Pancreas (tissue), 10 donors: Measurements from ENCODE around the gene KAZN. TPM values are rescaled to one million over a fixed set of nuclear protein-coding genes. Genes with fewer than 3 reads are reported as not detected.

Experiments
- ATAC-seq, 4 donors: fragments of 200-7000 bp; cut with Tn5 transposase; one replicate each; pipeline versions ENCODE4 v1.8.0 to v1.9.1; 2020; ENCODE audit warnings: mild to moderate bottlenecking in 4 of 4, moderate library complexity in 4 of 4
- DNase-seq, 6 donors: peaks; one replicate each; pipeline ENCODE4 v3.0.0-alpha.2; 2020
- FAIRE-seq: peaks from 2 replicates; lab custom pipeline; 2012; peaks lifted over from hg19 to GRCh38; lab: Jason Lieb, UNC
- H3K27ac ChIP-seq, 4 donors: fragments of 200-600 bp; sonication (generic); 1 replicate in 3 of 4; 2 replicates in 1 of 4; pipeline versions ENCODE4 v1.5.0 to v1.8.0; 2020
- H3K27me3 ChIP-seq, 4 donors: fragments of 200-600 bp; one replicate each; pipeline ENCODE4 v1.8.0; 2021
- H3K36me3 ChIP-seq, 3 donors: fragments of 200-600 bp; sonication (generic) in 1 of 3; one replicate each; pipeline versions ENCODE4 v1.5.0 to v1.8.0; 2020 to 2021
- H3K4me1 ChIP-seq, 3 donors: fragments of 200-600 bp; one replicate each; pipeline ENCODE4 v1.8.0; 2021
- H3K4me3 ChIP-seq, 4 donors: fragments of 200-600 bp; sonication (generic) in 2 of 4; one replicate each; pipeline versions ENCODE4 v1.5.0 to v1.8.0; 2020 to 2021
- H3K9me3 ChIP-seq, 4 donors: fragments of 200-600 bp; one replicate each; pipeline ENCODE4 v1.8.0; 2021
- WGBS, 2 donors: extraction: QIAGEN DNeasy Blood & Tissue Kit; methylation state at CpG; one replicate each; pipeline ENCODE4 v1.1.7; 2013; 5-methylcytosine and 5-hydroxymethylcytosine counted together
- intact Hi-C, 3 donors: fragments of 100-400 bp; cut with DNase I; formaldehyde crosslinking; loops; one replicate each; pipeline versions ENCODE4 v1.11.1 to v1.14.2; 2022
- polyA plus RNA-seq, 2 donors: library from polyadenylated mRNA; stranded (reverse); fragments of 200-250 nt; gene quantifications; one replicate each; pipeline ENCODE4 v1.2.3, GENCODE V29; 2013
- total RNA-seq, 6 donors: library from RNA; stranded (reverse); fragmentation: NEBNext Ultra II Directional in 4 of 6; extraction: Animal tissue kit (Norgen Biotek cat#: 25700) in 4 of 6; gene quantifications; one replicate each; pipeline versions ENCODE4 v1.2.1 to v1.2.4, GENCODE V29; 2021 to 2023
- TF ChIP-seq, protein P1 (sequence below), 4 donors: fragments of 200-600 bp; sonication (generic) in 3 of 4; IDR thresholded peaks; one replicate each; pipeline versions ENCODE4 v1.5.0 to v1.8.0; 2021; ENCODE audit warnings: antibody characterized with exemption in 4 of 4
- donor health status: healthy with polysubstance abuse.
- donor health status: DM: no; HTN: no; CAD: no; lungs with moderate emphysema.
- donor health status: DM: no; HTN: no; CAD: no.
- donor health status: control.
- donor health status: control.
- donor health status: Bipolar disorder and iron deficiency.
- donor health status: DM: yes; HTN: yes; CAD: no.
- donor health status: DM: no; HTN: no; CAD: no.
- donor health status: DM: no; HTN: no; CAD: no.
- donor health status: DM: yes; HTN: yes; CAD: no.

The KAZN gene
- total and polyA plus RNA-seq, 8 donors, result 2.4 to 6.0 (median 4.1) TPM

DNA sequence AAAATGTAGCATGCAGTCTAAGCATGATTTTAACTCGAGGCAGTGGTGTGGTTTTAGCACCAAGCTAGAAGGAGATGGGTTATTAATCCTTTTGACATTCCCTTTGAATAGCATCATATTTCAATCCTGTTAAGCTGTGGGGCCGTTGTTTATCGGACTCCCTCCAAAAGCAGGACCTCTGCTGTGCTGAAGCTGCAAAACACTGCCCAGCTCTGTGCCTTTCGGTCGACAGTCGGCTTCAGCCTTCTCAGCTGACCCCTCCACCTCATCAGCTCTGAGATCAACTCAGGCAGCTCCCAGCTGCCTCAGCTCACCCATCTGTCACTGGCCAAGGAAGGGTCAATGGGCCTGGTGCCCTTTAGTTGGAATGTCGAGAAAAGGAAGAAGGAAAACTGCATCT, 95.5 kb downstream of the KAZN start:
- Histone ChIP-seq H3K4me1 (no peaks in the 10 kb centered on the region), H3K27me3 (no peaks in the 10 kb centered on the region), H3K9me3 (no peaks in the 10 kb centered on the region), H3K4me3 (no peak overlapping the region), H3K36me3 (no peaks in the 10 kb centered on the region), H3K27ac (no peak overlapping the region)
- TF ChIP-seq, protein P1, sequence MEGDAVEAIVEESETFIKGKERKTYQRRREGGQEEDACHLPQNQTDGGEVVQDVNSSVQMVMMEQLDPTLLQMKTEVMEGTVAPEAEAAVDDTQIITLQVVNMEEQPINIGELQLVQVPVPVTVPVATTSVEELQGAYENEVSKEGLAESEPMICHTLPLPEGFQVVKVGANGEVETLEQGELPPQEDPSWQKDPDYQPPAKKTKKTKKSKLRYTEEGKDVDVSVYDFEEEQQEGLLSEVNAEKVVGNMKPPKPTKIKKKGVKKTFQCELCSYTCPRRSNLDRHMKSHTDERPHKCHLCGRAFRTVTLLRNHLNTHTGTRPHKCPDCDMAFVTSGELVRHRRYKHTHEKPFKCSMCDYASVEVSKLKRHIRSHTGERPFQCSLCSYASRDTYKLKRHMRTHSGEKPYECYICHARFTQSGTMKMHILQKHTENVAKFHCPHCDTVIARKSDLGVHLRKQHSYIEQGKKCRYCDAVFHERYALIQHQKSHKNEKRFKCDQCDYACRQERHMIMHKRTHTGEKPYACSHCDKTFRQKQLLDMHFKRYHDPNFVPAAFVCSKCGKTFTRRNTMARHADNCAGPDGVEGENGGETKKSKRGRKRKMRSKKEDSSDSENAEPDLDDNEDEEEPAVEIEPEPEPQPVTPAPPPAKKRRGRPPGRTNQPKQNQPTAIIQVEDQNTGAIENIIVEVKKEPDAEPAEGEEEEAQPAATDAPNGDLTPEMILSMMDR (IDR thresholded peaks at IDR 0.05), result no peak
- no peak for ATAC-seq
- DNase-seq, result no peak
- intact Hi-C loops, result no loop called here
- no peak for FAIRE-seq
- WGBS, 2 donors, result 22 to 30% methylated on average over 7 of the region's 7 CpGs

DNA sequence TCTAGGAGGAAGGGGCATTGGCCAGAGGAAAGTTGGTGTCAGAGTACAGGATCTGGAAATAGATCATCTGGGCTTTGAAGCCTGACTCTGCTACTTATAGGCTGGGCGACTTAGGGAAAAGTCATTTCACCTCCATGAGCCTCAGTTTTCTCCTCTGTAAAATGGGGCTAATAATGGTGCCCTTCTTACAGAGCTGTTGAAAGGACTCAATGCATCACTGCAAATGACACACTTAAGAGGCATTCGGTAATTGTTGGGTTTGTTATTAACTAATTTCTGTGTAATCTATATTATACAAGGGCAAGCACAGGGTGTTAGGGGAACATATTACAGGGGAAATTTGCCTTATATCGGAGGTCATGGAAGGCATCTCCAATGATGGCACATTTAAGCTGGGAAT, 96.1 kb downstream of the KAZN start:
- DNase-seq (no peak), ATAC-seq (no peak), FAIRE-seq (no peak)
- TF ChIP-seq, protein P1 (IDR thresholded peaks at IDR 0.05), result no peak
- H3K27ac ChIP-seq, result no peak overlapping the region
- no peaks in the 10 kb centered on the region for H3K9me3 ChIP-seq
- 41 to 59% methylated on average over 3 of the region's 3 CpGs for WGBS, 2 donors
- no peaks in the 10 kb centered on the region for H3K27me3 ChIP-seq
- intact Hi-C loops, result no loop called here
- H3K4me1 ChIP-seq, result no peaks in the 10 kb centered on the region
- no peak overlapping the region for H3K4me3 ChIP-seq
- no peaks in the 10 kb centered on the region for H3K36me3 ChIP-seq

DNA sequence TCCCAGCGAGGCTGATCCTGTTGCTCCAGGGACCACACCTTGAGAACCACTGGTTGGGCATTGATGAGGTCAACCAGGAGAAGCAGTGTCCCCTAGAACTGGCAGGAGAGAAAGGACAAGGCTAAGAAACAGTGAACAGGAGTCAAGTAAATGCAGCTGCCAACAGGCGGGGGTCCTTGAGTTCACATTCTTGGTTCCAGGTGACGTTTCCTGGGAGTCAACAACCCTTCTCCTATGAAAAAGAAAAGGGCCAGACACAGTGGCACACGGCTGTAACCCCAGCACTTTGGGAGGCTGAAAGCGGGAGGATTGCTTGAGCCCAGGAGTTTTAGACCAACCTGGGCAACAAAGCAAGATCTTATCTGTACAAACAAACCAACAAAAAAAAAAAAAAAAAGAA, 98.3 kb downstream of the KAZN start:
- Histone ChIP-seq H3K27ac (no peak overlapping the region), H3K9me3 (no peaks in the 10 kb centered on the region), H3K4me3 (no peak overlapping the region), H3K4me1 (no peaks in the 10 kb centered on the region), H3K27me3 (no peaks in the 10 kb centered on the region), H3K36me3 (no peaks in the 10 kb centered on the region)
- DNase-seq (no peak), FAIRE-seq (no peak), ATAC-seq (no peak)
- 49 to 58% methylated on average over 5 of the region's 5 CpGs for WGBS, 2 donors
- TF ChIP-seq, protein P1 (IDR thresholded peaks at IDR 0.05), result no peak
- intact Hi-C loops, result no loop called here

DNA sequence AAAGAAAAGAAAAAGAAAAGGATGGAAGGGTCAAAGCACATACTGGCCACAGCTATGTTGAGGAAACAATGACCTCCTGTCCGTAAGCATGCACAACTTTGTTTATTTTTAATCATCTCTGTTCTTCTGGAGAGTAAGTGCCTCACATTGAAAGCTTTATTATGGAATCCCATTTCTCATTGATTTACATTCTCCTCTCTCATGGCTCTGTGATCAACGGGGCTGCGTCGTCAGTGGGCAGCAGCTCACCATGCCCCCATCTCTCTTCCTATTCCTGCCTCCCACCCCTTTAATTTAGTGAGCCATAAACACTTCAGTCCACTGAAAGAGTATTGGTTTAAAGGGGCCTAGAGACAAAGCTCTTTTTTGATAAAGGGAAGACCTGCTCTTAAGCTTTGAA, 98.9 kb downstream of the KAZN start:
- FAIRE-seq, result no peak
- Histone ChIP-seq H3K4me3 (no peak overlapping the region), H3K36me3 (no peaks in the 10 kb centered on the region), H3K4me1 (no peaks in the 10 kb centered on the region), H3K9me3 (no peaks in the 10 kb centered on the region), H3K27ac (no peak overlapping the region), H3K27me3 (no peaks in the 10 kb centered on the region)
- no peak for DNase-seq
- TF ChIP-seq, protein P1 (IDR thresholded peaks at IDR 0.05), result no peak
- 34 to 42% methylated on average over 4 of the region's 4 CpGs for WGBS, 2 donors
- no peak for ATAC-seq
- intact Hi-C loops, result no loop called here

DNA sequence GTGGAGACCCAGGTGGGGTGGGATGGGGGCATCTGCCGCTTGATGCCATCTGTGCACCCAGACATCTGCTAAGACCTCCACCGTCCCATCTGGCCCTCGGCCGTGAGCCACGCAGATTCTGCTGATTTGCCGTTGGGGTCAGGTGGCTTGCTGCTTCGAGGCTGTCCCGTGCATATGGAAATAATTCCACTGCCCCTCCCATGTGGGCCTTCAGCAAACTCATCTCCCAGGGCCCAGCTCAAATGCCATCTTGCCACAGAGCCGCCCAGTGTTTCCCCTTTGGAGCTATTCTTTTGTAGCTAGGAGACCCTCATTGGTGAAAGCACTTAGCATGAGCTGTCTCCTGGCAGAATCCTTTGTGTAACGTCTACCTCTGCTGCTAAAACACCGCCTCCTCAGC, 99.8 kb downstream of the KAZN start:
- no peaks in the 10 kb centered on the region for H3K4me1 ChIP-seq
- DNase-seq (no peak), FAIRE-seq (no peak), ATAC-seq (no peak)
- no peaks in the 10 kb centered on the region for H3K27me3 ChIP-seq
- no peaks in the 10 kb centered on the region for H3K9me3 ChIP-seq
- intact Hi-C loops, result no loop called here
- no peak overlapping the region for H3K27ac ChIP-seq
- H3K4me3 ChIP-seq, result no peak overlapping the region
- TF ChIP-seq, protein P1 (IDR thresholded peaks at IDR 0.05), result no peak
- 68 to 79% methylated on average over 11 of the region's 11 CpGs for WGBS, 2 donors
- no peaks in the 10 kb centered on the region for H3K36me3 ChIP-seq
